Kidney epithelial cell (primary cell): ENCODE results near the gene DPEP1. TPM values are rescaled to one million over a fixed set of nuclear protein-coding genes. Genes with fewer than 3 reads are reported as not detected.
A peak's percentile ranks its signal among the peaks of the same experiment; 100 is the strongest.

Source experiments
- DNase-seq: peaks from one replicate; pipeline ENCODE4 v3.0.0-alpha.2; 2010; ENCODE audit warnings: low read depth
- H3K27me3 ChIP-seq: 2 replicates; pipeline ENCODE4 v1.6.0; 2011; ENCODE audit warnings: low read length; ENCODE audit not compliant: control insufficient read depth, insufficient read depth
- H3K36me3 ChIP-seq: 2 replicates; pipeline ENCODE4 v1.5.1; 2011; ENCODE audit warnings: low read length; ENCODE audit not compliant: control insufficient read depth, insufficient read depth
- H3K4me3 ChIP-seq: 2 replicates; pipeline ENCODE4 v1.5.1; 2011; ENCODE audit warnings: low read depth, mild to moderate bottlenecking, control low read depth, low read length
- total RNA-seq: library from RNA; depleted of rRNA; stranded (reverse); fragments of >200 nt; gene quantifications from 2 replicates; pipeline ENCODE4 v1.2.3, GENCODE V29; 2015
- TF ChIP-seq, protein P1 (sequence below): IDR thresholded peaks from 2 replicates; pipeline ENCODE4 v1.5.1; 2011; ENCODE audit warnings: mild to moderate bottlenecking, moderate library complexity, low read length, control low read depth, inconsistent platforms; ENCODE audit not compliant: insufficient read depth, poor library complexity, severe bottlenecking

The DPEP1 gene
- total RNA-seq, 1 donor from 2014 or later: 1.2 TPM

DNA sequence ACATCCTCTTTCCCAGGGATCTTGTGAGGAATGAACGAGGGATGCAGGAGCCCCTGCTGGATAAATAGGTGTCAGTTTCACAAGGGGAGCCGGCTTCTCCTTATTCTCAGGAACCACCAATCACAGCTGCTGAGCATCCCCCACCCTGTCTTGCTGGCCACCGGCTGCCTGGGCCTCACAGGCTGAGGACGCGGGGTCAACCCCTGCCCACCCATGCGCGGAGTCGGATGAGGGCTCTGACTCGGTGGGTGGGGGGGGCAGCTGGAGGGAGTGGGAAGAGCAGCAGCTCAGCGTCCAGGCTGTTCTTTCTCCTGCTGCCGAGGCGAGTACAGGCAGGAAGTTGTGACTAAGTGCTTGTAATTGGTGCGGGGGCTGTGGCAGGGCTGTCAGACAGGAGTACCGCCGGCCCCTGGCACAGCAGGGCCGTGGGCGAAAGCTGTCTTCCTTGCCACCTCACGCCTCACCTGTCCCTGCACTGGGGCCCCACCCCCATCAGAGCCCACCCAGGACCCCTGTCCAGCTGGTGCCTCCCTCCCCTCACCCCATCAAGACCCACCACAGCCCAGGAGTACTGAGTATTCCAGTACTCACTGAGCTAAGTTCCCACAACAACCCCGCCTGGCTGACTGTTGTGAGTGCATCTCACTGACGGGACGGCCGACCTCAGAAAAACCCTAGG, 11.0 kb upstream of the DPEP1 start:
- TF ChIP-seq, protein P1, sequence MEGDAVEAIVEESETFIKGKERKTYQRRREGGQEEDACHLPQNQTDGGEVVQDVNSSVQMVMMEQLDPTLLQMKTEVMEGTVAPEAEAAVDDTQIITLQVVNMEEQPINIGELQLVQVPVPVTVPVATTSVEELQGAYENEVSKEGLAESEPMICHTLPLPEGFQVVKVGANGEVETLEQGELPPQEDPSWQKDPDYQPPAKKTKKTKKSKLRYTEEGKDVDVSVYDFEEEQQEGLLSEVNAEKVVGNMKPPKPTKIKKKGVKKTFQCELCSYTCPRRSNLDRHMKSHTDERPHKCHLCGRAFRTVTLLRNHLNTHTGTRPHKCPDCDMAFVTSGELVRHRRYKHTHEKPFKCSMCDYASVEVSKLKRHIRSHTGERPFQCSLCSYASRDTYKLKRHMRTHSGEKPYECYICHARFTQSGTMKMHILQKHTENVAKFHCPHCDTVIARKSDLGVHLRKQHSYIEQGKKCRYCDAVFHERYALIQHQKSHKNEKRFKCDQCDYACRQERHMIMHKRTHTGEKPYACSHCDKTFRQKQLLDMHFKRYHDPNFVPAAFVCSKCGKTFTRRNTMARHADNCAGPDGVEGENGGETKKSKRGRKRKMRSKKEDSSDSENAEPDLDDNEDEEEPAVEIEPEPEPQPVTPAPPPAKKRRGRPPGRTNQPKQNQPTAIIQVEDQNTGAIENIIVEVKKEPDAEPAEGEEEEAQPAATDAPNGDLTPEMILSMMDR: no peak
- no peaks in the 10 kb centered on the region for H3K36me3 ChIP-seq
- peak; percentile 87 for DNase-seq
- H3K4me3 ChIP-seq: no peak overlapping the region
- no peaks in the 10 kb centered on the region for H3K27me3 ChIP-seq

DNA sequence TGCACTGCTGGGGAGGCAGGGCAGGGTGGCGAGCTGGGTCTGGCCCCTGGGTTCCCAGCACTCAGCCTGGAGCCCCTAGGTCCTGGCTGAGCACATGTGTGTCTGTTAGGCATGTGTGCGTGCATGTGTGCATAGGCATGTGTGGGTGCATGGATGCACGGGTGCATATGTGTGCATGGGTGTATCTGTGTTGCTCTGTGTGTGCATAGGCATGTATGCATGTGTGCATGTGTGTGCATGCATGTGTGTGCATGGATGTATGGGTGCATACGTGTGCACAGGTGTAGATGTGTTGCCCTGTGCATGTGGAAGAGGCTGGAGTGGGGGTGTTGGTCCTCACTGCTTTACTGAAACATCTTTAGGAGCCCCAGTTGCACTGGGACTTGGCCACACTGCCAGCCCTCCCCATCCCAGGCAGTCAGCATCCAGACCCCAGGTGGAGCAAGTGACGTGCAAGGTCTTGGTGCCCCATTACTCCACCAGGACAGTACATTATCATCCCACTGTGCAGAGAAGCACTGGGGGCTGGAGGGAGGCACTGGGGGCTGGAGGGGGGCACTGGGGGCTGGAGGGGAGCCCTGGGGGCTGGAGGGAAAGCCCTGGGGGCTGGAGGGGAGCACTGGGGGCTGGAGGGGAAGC, 10.4 kb upstream of the DPEP1 start:
- Histone ChIP-seq H3K27me3 (no peaks in the 10 kb centered on the region), H3K36me3 (no peaks in the 10 kb centered on the region), H3K4me3 (no peak overlapping the region)
- no peak for DNase-seq
- TF ChIP-seq, protein P1: no peak

DNA sequence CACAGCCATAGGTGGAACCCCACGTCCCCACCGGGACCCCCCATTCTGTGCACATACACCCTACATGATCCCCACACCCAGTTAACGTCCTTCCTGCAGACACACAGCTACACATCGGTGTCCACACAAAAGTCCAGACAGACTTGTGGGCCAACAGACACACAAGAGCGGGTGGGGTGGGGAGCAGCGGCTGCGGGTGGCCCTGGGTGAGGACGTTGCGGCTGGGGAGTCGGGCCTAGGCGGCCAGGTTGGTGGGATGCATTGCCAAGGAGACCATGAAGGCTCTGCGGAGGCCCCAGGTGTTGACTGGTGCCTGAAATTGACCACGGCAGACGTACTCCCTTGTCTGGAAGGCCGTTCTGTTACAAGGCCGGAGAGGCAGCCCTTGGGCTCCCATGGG, 8.7 kb upstream of the DPEP1 start:
- no peaks in the 10 kb centered on the region for H3K27me3 ChIP-seq

DNA sequence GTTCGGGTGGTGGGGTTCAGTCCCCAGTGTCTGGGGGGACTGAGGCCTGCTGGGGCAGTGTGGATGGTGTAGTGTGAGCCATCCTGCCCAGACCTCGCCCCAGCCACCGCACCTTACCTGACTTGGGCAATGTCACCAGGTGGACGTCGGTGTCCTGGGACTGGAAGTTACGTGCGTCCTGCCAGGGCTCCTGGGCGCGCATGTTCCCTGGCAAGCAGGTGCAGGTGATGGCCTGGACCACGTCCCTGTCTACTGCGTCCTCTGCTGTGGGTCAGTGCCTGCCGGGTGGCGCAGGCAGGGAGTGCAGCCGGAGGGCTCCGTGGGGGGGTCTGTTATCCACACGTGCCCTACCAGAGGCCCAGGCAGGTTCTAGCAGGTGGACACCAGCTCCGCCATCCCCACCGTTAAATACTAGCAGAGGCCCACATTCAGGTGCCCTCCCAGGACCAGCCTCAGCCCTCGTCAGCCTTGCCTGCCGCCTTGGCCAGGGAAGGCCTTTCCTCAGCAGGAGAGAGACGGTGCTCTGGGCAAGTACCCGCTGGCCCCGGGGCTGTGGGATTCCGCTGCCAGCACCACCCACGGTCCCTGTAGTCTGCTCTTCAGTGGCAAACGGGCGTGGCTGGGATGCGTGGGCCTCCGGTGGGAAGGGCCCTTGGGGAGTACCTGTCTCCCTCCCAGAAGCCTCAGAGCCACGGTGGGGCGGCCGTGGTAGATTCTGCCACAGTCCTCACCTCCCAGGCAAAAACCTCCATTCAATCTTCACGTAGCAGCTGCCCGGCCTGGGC, 8.1 kb upstream of the DPEP1 start:
- Histone ChIP-seq H3K36me3 (no peaks in the 10 kb centered on the region), H3K27me3 (no peaks in the 10 kb centered on the region), H3K4me3 (no peak overlapping the region)
- TF ChIP-seq, protein P1: no peak
- no peak for DNase-seq

More for the DNA sequence above, 8.7 kb upstream of the DPEP1 start:
- no peaks in the 10 kb centered on the region for H3K36me3 ChIP-seq
- no peak overlapping the region for H3K4me3 ChIP-seq
- DNase-seq: no peak
- TF ChIP-seq, protein P1: no peak

DNA sequence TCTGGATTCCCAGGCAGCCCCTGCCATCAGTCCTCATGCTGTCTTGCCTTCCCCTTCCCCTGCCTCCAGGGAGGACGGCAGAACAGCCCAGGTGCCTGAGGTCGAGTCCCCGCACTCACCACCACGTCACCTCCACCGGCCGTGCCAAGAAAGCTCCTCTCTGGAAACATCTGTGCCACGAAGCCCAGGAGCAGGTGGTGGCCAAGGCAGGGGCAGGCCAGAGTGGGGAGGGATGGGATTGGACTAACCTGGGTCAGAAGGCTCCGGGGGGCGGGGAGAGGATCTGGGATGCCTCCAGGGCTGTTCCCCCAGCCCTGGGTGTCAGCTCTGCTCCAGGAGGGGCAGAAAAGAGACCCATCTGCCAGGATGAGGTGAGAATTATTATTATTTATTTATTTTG, 7.4 kb upstream of the DPEP1 start:
- Histone ChIP-seq H3K36me3 (no peaks in the 10 kb centered on the region), H3K27me3 (no peaks in the 10 kb centered on the region), H3K4me3 (no peak overlapping the region)
- TF ChIP-seq, protein P1: no peak
- DNase-seq: no peak
